OCI-LY1 (cell line): ENCODE measurements around the gene PLCG2.

Experiments used
- H2AFZ ChIP-seq: fragments of 200-600 bp; sonication (generic), shearing (Covaris generic); 2 replicates; pipeline ENCODE4 v1.6.0; 2014; ENCODE audit warnings: antibody characterized with exemption, mild to moderate bottlenecking, low read length
- H3F3A ChIP-seq: fragments of 200-600 bp; sonication (generic), shearing (Covaris generic); 2 replicates; pipeline ENCODE4 v1.6.0; 2014; ENCODE audit warnings: mild to moderate bottlenecking, antibody characterized with exemption, low read length, moderate library complexity; ENCODE audit not compliant: insufficient read depth
- H3K27ac ChIP-seq: fragments of 200-600 bp; sonication (generic); 2 replicates; pipeline ENCODE4 v1.5.1; 2014; ENCODE audit warnings: low read length, mixed run types, mild to moderate bottlenecking, low read depth; ENCODE audit not compliant: poor library complexity, severe bottlenecking
- H3K27me3 ChIP-seq: fragments of 200-600 bp; sonication (generic); 2 replicates; pipeline ENCODE4 v1.6.0; 2014; ENCODE audit warnings: antibody characterized with exemption, mild to moderate bottlenecking, low read length, moderate library complexity; ENCODE audit not compliant: insufficient read depth
- H3K36me3 ChIP-seq: fragments of 200-600 bp; sonication (generic); 2 replicates; pipeline ENCODE4 v1.6.1; 2014; ENCODE audit warnings: mild to moderate bottlenecking, antibody characterized with exemption, low read length, moderate library complexity, mixed read lengths; ENCODE audit not compliant: insufficient read depth
- H3K4me1 ChIP-seq: fragments of 200-600 bp; sonication (generic); 2 replicates; pipeline ENCODE4 v1.5.1; 2014; ENCODE audit warnings: mild to moderate bottlenecking, low read length, moderate library complexity; ENCODE audit not compliant: insufficient read depth, severe bottlenecking
- H3K4me2 ChIP-seq: fragments of 200-600 bp; sonication (generic), shearing (Covaris generic); 2 replicates; pipeline ENCODE4 v1.6.1; 2014; ENCODE audit warnings: low read length
- H3K4me3 ChIP-seq: fragments of 200-600 bp; sonication (generic); 2 replicates; pipeline ENCODE4 v1.5.1; 2014; ENCODE audit warnings: low read length, low read depth, mild to moderate bottlenecking, mixed read lengths; ENCODE audit not compliant: poor library complexity, severe bottlenecking
- H3K79me2 ChIP-seq: fragments of 200-600 bp; shearing (Covaris generic); 2 replicates; pipeline ENCODE4 v1.6.1; 2016; ENCODE audit warnings: mixed run types, low read length, mixed read lengths; ENCODE audit not compliant: insufficient read depth
- H3K9ac ChIP-seq: fragments of 200-600 bp; sonication (generic), shearing (Covaris generic); 2 replicates; pipeline ENCODE4 v1.6.1; 2014; ENCODE audit warnings: mild to moderate bottlenecking, low read length, mixed read lengths
- H3K9me2 ChIP-seq: fragments of 200-600 bp; sonication (generic), shearing (Covaris generic); 2 replicates; pipeline ENCODE4 v1.6.1; 2014; ENCODE audit warnings: low read depth, mild to moderate bottlenecking, low read length, mixed read lengths
- H3K9me3 ChIP-seq: fragments of 200-600 bp; shearing (Covaris generic); 2 replicates; pipeline ENCODE4 v1.6.1; 2014; ENCODE audit warnings: low read length, mixed read lengths
- H4K20me1 ChIP-seq: fragments of 200-600 bp; sonication (generic), shearing (Covaris generic); 2 replicates; pipeline ENCODE4 v1.6.0; 2016; ENCODE audit warnings: mild to moderate bottlenecking, low read length; ENCODE audit not compliant: insufficient read depth
- CTCF ChIP-seq: fragments of 200-600 bp; sonication (generic), shearing (Covaris generic); IDR thresholded peaks from 2 replicates; pipeline ENCODE4 v1.5.1; 2017; ENCODE audit warnings: mild to moderate bottlenecking, antibody characterized with exemption, low read length, moderate library complexity, mixed read lengths
- EZH2 ChIP-seq: fragments of 200-600 bp; sonication (generic), shearing (Covaris generic); IDR thresholded peaks from 2 replicates; pipeline ENCODE4 v1.8.0; 2017; ENCODE audit warnings: borderline replicate concordance, mixed run types, mild to moderate bottlenecking, antibody characterized with exemption, low read length, moderate library complexity, mixed read lengths

The PLCG2 gene

GRCh38 chr16:81775570-81775969 lies 3.5 kb upstream of the PLCG2 start:
- peaks cover 13% of the 10 kb centered on the region for H3K79me2 ChIP-seq
- H3F3A ChIP-seq, result peaks cover 10% of the 10 kb centered on the region
- H3K4me2 ChIP-seq, result no peak overlapping the region
- no peak overlapping the region for H2AFZ ChIP-seq
- TF ChIP-seq CTCF (no peak), EZH2 (no peak)
- H3K9ac ChIP-seq, result no peak overlapping the region
- H3K4me1 ChIP-seq, result peaks cover 71% of the 10 kb centered on the region
- no peaks in the 10 kb centered on the region for H3K27me3 ChIP-seq
- H3K4me3 ChIP-seq, result no peak overlapping the region
- H3K27ac ChIP-seq, result peak overlapping the region; percentile 89
- H3K36me3 ChIP-seq, result peaks cover 11% of the 10 kb centered on the region; the same call in 1 of the 2 replicates
- no peaks in the 10 kb centered on the region for H4K20me1 ChIP-seq
- H3K9me2 ChIP-seq, result no peaks in the 10 kb centered on the region
- H3K9me3 ChIP-seq, result no peaks in the 10 kb centered on the region

- H3K27ac ChIP-seq, result peak overlapping the region; percentile 62
- H3K9ac ChIP-seq, result peak overlapping the region; percentile 64; the same call in 1 of the 2 replicates
- peak overlapping the region; percentile 89 for H3K4me2 ChIP-seq
- no peak for TF ChIP-seq EZH2
- TF ChIP-seq CTCF, result no peak
- H3K4me1 ChIP-seq, result peaks cover 80% of the 10 kb centered on the region
- peaks cover 20% of the 10 kb centered on the region for H3K36me3 ChIP-seq
- H4K20me1 ChIP-seq, result no peaks in the 10 kb centered on the region
- peaks cover 35% of the 10 kb centered on the region for H3K79me2 ChIP-seq
- H3K27me3 ChIP-seq, result no peaks in the 10 kb centered on the region
- H3K4me3 ChIP-seq, result peak overlapping the region; percentile 95
- no peak overlapping the region for H2AFZ ChIP-seq
- no peaks in the 10 kb centered on the region for H3K9me3 ChIP-seq
- H3K9me2 ChIP-seq, result no peaks in the 10 kb centered on the region
- peaks cover 13% of the 10 kb centered on the region for H3F3A ChIP-seq
Observed at GRCh38 chr16:81778231-81778630, 860 bp upstream of the PLCG2 start.

- Histone ChIP-seq H3K36me3 (peaks cover 24% of the 10 kb centered on the region), H3K9me2 (no peaks in the 10 kb centered on the region), H3K4me2 (peak overlapping the region; percentile 94), H2AFZ (no peak overlapping the region), H3K4me3 (peak overlapping the region; percentile 95), H3K27me3 (no peaks in the 10 kb centered on the region), H3K9me3 (no peaks in the 10 kb centered on the region), H3F3A (peaks cover 13% of the 10 kb centered on the region), H3K4me1 (peaks cover 80% of the 10 kb centered on the region), H3K27ac (peak overlapping the region; percentile 99), H4K20me1 (no peaks in the 10 kb centered on the region), H3K79me2 (peaks cover 41% of the 10 kb centered on the region), H3K9ac (peak overlapping the region; percentile 76)
- TF ChIP-seq EZH2 (no peak), CTCF (no peak)
Observed at GRCh38 chr16:81779536-81780320, 637 bp downstream of the PLCG2 start.
